Measurements from ENCODE around the gene SLAMF9. TPM values are rescaled to one million over a fixed set of nuclear protein-coding genes. Genes with fewer than 3 reads are reported as not detected.

The SLAMF9 gene
- polyA plus RNA-seq, 4 donors = not detected

- no peak for DNase-seq (ENCODE audit: low read depth in 4 of 4, low spot score in 2 of 4)
These were observed 18.2 kb downstream of the SLAMF9 start for GRCh38 chr1:159935719-159936272.

- no peak for DNase-seq (ENCODE audit: low read depth in 4 of 4, low spot score in 2 of 4)
These were observed 18.7 kb downstream of the SLAMF9 start for GRCh38 chr1:159935305-159935704.

- DNase-seq (ENCODE audit: low read depth in 4 of 4, low spot score in 2 of 4) = no peak
These were observed 19.6 kb downstream of the SLAMF9 start for GRCh38 chr1:159934136-159935039.

- no peak for DNase-seq (ENCODE audit: low read depth in 4 of 4, low spot score in 2 of 4)
These were observed 20.7 kb downstream of the SLAMF9 start for GRCh38 chr1:159933347-159933746.

- no peak for DNase-seq (ENCODE audit: low read depth in 4 of 4, low spot score in 2 of 4)
These were observed 21.4 kb downstream of the SLAMF9 start for GRCh38 chr1:159932296-159933285.

GRCh38 chr1:159931795-159932173 is 22.3 kb downstream of the SLAMF9 start:
- no peak for DNase-seq (ENCODE audit: low read depth in 4 of 4, low spot score in 2 of 4)

GRCh38 chr1:159931101-159931794 is 22.8 kb downstream of the SLAMF9 start:
- no peak for DNase-seq (ENCODE audit: low read depth in 4 of 4, low spot score in 2 of 4)

- no peak for DNase-seq (ENCODE audit: low read depth in 4 of 4, low spot score in 2 of 4)
These were observed 23.4 kb downstream of the SLAMF9 start for GRCh38 chr1:159930634-159931033.

- DNase-seq (ENCODE audit: low read depth in 4 of 4, low spot score in 2 of 4) = no peak
These were observed 23.8 kb downstream of the SLAMF9 start for GRCh38 chr1:159930216-159930615.

- no peak for DNase-seq (ENCODE audit: low read depth in 4 of 4, low spot score in 2 of 4)
These were observed 24.6 kb downstream of the SLAMF9 start for GRCh38 chr1:159929155-159930051.

- no peak for DNase-seq (ENCODE audit: low read depth in 4 of 4, low spot score in 2 of 4)
These were observed 25.5 kb downstream of the SLAMF9 start for GRCh38 chr1:159928491-159929050.

GRCh38 chr1:159927849-159928431 is 26.1 kb downstream of the SLAMF9 start:
- no peak for DNase-seq (ENCODE audit: low read depth in 4 of 4, low spot score in 2 of 4)

- DNase-seq (ENCODE audit: low read depth in 4 of 4, low spot score in 2 of 4) = no peak
These were observed 26.7 kb downstream of the SLAMF9 start for GRCh38 chr1:159927211-159927848.

GRCh38 chr1:159925719-159926078 is 28.3 kb downstream of the SLAMF9 start:
- no peak for DNase-seq (ENCODE audit: low read depth in 4 of 4, low spot score in 2 of 4)

- DNase-seq (ENCODE audit: low read depth in 4 of 4, low spot score in 2 of 4) = peak in 2 of 4 donors; percentile 82
These were observed 29.0 kb downstream of the SLAMF9 start, which contains the start of gene TAGLN2 for GRCh38 chr1:159924791-159925718. TAGLN2 (minus strand) TSS chr1:159925507; CDS start chr1:159920509, 4,998 bp downstream.

- DNase-seq (ENCODE audit: low read depth in 4 of 4, low spot score in 2 of 4) = no peak
These were observed 29.8 kb downstream of the SLAMF9 start for GRCh38 chr1:159924025-159924790.
